HUDEP-2 (cell line): ENCODE results near the gene PODN.

Experiments used
- DNase-seq, 76 experiments: peaks; one replicate each; lab custom pipeline; 2025; ENCODE audit not compliant: unreplicated experiment in 76 of 76; lab: John Stamatoyannopoulos, UW

The PODN gene

DNA sequence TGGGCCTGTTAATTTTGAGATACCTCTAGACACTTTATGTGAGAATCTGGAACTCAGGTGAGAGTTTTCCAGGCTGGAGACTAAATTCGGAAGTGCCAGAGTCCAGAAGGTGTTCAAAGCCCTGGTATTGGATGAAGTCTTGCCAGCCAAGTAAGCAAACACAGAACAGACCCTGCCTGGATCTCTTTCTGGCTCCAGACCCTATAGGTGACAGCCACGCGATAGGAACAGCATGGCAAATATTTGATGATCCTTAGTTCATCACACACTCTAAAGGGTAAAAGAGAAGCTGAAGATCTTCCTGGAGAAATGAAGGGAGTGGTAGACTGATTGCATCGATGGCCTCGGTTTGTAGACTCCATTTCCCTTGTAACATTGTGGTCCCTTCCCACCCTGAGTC, 49.7 kb downstream of the PODN start:
- no peak for DNase-seq

DNA sequence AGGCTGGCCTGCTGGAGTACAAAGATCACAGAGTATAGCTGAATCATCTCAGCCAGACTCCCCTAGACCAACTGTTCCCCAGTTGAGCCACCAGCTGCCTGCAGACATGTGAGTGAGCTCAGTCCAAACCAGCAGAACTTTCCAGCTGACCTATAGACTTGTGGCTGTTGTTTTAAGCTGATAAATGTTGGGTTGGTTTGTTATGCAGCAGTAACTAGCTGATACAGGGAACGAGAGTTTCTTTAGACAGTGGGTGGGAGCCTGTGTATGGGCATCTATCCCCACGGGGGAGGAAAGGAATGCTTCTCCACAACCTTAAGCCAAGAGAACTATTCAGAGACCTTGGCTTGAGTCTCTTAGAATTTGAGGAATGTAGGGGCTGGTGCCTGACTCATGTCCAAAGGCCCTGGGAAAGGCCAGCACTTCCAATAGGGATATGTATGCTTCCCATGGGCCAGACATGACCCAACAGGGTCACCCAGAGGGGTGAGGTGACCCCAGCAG, 50.3 kb downstream of the PODN start:
- DNase-seq = no peak

DNA sequence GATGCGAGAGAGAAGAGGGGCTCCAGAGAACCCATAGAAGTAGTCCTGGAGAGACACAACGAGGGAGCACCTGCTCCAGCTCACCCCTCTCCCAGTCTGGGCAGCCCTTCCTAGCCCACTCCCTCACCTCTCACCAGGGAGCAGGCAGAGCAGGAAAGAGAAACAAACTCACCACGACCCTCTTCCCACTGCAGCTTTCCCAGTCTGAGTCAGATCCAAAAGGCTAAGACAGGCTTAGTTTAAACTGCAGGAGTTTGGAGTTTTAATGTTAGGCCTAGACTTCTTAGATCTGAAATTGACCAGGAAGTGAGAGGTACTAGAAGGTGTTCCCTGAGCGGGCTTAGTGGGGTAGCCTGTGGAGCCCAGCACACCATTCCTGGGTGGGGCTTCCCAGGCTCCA, 50.8 kb downstream of the PODN start:
- no peak for DNase-seq

DNA sequence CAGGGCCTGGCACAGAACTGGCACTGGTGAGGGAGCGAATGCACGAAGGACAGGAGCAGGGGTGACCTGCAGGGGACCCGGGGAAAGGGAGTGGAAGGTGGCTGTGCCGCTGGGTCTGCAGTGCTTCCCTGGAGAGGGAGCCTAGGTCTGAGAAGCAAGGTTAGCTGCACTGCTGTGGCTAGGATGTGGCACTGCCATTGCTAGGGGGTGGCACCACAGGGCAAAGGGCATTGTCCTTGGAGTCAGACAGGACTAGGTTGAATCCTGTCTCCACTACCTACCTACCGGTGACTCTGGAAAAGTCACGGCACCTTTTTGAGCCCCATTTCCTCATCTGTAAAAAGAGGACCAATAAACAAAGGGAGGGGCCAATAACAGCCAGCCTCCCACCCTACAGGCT, 52.1 kb downstream of the PODN start:
- DNase-seq = no peak

DNA sequence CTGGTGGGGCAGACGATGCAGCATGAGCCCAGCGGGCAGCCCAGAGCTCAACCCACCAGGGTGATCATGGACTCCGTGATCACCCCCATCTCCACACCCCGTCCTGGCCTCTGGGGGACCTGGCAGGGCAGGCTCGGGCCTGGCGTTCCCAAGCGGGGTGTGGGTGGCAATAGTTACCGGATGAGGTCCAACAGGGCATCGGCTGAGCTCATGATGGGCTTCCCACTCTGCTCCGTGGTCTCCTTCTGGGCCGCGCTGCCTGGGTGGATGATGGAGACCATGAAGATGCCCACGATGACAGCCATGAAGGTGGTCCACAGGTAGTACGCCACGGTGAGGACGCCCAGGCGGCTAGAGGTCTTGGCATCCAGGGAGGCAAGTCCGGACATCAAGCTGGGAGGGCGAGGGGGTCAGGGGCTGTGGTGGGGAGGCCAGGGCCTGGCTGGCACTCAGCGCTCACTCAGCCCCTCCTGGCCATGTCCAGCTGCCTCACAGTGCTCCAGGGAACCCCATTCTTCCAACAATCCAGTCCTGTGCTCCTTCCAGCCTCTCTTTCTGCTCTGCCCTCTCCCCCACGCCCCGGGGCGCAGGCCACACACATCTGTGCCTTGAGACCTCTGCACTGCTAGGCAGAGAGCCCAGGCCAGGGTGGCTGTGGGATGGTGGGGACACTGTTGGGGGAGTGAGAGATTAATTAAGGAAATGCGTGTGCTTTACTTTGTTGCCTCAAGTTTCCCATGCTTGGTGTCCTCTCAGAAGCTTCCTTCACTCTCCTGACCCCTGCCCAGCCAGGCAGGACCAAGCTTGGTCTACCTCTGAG, 52.8 kb downstream of the PODN start:
- DNase-seq = no peak

DNA sequence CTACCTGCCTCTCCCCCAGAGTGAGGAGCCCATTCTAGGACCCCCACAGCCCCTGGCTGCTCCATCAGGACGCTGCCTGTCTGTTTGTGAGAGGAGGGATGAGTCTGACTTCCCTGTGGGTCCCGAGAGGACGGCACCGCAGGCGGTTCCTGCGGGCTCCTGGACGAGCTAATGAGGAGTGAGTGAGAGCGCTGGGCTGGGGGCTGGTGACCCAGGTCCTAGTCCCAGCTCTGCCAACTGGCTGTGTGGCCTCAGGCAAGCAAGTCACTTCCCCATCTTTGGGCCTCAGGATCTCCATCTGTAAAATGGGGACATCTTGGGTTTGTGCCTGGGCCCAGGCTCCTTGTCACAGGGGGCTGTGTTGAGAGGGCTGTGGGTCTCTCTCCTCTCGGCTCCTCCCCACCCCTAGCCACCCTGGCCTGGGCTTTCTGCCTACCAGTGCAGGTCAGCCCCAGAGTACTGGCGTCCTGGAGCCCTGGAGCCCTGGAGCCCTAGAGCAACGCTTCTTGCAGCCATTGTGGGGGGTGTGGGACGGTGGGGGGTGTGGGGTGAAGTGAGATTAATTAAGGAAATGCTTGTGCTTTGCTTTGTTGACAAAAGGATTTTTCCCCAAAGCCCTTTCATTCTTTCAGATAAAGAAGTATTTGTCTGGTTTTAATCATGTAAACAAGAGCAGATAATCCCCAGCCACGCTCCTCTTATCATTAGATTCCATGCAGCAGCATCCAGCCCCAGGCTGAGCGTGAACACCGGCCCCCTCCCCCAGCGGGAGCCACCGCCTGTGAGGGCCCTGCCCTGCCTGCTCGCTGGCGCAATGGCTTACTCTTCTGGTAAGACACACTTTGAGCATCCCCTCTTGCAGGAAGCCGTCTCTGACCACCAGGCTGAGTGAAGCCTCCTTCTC, 53.6 kb downstream of the PODN start:
- peak in 4 of 76 experiments; percentile 2 to 25 (median 8) for DNase-seq

DNA sequence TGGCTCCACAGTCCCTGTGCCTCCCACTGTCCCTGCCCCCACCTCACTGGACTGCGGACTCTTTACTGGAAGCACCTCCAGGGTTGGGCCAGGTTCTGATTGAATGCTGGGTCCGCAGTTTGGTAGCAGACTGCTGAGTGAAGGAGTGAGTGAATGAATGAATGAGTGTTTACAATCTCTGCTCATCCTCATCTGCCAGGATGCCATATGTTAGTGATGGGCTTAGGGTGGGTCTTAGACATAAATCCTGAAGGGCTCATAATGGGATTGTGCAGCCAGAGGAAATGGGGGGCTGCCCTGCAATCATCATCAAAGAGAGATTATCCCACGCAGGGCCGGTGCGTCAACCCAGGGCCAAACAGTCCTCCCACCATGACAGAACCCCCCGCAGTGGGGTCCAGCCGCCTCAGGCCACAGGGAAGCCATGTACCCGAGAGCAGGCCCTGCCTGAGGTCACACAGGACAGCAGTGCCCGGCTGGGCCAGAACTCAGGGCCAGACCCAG, 54.3 kb downstream of the PODN start:
- no peak for DNase-seq

DNA sequence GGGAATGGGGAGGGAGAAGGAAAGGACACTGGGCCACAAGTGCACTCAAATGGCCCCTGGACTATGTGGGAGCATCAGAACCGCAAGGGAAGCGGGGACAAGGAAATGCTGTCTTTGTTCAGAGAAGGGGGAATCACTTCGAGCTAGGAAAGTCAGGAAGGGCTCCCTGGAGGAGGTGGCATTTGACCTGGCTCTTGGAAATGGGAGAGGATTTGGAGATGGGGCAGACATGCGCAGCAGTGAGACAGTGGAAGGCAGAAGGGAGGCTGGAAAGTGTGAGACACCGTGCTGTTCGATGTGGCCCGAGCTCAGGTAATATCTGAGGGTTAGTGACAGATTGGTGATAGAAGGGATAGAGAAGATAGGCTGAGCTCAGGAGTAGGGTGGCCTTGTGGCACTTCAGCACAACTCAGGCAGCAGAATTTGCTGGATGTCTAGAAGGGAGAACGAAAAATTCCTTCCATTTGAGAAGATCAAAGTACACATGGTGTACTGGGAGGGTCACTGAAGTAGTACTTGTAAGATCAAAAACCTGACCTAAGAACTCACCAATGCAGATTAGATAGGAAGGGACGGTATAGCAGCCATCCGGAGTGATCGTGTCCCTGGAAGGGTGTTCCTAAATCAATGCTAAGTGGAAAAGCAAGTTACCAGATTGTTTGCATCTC, 55.1 kb downstream of the PODN start:
- no peak for DNase-seq

DNA sequence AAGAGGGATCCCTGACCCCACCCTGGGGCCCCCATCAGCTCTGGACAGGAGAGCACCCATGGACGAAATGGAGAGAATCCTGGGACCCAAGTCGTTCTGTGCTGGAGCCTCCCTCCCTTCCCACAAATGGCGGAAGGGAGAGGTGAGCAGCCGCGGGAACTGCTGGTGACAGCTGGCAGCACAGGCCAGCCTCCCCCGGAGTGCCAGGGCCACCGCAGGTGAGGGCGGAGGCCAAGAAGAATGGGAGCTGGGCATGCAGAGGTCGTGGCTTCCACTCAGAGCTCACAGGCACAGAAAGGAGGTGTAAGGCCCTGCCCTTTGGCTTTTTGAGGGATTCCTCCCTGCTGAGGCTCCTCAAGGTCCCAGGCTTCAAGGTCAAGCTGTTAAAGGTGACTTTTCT, 55.8 kb downstream of the PODN start:
- no peak for DNase-seq

DNA sequence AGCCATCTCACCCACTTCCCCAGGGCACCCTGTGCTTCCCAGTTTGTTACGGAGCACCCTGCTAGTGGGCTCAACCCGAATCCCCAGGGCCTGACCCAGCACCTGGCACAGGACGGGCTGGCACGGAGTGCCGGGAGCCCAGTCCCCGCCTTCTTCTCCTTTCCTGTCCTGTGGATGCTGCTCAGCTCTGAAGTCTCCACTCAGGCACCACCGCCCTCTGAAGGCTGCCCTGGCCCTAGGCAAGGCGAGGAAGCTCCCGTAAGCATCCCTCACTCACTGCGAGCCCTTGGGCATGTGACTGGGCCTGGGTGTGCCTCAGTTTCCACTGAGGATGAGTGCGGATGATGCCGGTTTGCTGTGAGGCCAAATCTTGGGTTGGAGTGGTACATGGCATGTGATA, 58.6 kb downstream of the PODN start:
- no peak for DNase-seq

DNA sequence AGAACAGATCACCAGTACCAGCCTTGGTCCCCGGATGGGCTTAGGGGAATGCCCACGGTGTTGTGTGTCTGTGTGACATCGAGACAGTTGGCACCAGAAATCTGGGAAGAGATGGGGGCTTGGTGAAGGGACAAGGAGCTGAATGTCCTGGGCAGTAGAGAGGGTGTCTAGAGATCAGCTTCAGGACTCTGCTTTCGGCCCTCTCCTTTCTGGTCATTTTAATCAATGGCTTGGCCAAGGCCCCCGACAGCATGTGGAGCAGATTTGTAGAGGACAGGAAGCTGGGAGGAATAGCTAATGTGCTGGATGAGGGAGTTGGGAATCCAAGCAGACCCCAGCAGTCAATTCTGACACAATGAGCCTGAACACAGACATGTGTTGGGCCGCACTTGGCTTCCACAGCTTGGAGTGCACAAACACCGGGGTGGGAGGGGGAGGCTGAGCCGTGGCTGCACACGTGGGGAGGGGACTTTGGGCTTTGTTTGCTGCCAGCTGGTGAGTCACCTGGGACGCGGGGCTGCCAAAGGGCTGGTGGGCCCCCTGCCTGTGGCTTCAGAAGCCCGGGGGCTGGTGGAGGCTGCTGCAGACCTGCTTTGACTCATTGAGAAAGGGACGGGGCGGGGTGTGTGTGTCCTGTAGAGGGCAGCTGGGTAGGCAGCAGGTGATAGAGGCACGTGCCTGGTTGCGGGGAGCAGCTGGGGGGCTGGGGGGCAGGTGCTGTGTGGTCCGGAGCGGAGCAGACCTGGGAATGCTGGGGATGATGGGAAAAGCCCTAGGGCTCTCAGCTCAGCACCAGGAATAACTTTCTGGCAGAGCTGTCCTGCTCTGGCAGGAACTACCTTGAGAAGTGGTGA, 59.5 kb downstream of the PODN start:
- no peak for DNase-seq

DNA sequence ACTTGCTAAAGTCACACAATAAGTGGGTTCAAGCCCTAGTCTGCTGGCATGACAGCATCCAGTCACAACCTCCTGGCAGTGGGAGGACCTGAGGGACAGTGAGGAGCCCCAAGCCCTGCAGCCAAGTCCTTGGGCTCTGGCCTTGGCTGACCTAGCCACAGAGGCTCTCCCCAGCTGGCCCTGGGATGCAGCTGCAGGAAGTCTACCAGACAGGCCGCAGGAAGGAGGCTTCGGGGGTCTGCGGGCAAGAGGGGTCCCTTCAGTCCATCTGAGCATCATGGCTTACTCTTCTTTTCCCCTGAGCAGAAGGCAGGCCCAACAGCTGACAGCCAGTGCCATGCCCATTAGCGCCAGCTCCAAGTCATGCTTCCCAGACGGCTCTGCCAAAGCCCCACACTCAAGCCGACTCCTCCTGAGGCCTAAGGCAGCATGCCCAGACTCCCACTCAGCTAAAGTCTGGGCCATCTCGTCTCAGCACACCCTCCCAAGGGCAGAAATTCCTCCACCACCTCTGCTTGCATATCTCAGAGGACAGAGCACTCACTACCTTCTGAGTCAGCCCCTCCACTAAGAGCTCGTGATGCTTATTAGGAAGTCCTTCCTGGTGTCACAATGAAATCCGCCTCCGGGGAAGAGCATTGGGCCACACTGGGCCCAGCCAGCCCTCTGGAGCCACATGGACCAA, 60.3 kb downstream of the PODN start:
- no peak for DNase-seq

DNA sequence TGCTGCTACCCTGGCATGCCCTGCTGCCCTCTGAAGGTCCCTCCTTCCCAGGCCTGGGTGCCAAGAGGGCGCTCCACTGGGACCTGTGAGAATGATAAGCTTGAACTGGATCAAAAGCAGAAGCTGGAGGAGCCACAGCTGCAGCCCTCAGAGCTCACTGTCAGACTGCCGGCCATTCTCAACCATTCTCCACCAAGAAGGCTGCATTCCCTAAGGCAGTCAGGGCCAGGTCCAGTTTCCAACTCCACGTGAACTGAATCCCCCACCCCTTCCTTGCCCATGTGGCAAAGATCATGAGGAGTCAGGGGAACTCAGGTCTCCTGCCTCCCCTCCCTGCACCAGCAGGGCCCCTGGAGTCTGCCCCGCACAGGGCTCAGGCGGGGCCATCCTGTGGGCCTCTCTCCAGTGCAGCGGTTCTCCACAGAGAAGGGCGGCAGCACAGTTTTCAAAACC, 61.0 kb downstream of the PODN start:
- DNase-seq = no peak

DNA sequence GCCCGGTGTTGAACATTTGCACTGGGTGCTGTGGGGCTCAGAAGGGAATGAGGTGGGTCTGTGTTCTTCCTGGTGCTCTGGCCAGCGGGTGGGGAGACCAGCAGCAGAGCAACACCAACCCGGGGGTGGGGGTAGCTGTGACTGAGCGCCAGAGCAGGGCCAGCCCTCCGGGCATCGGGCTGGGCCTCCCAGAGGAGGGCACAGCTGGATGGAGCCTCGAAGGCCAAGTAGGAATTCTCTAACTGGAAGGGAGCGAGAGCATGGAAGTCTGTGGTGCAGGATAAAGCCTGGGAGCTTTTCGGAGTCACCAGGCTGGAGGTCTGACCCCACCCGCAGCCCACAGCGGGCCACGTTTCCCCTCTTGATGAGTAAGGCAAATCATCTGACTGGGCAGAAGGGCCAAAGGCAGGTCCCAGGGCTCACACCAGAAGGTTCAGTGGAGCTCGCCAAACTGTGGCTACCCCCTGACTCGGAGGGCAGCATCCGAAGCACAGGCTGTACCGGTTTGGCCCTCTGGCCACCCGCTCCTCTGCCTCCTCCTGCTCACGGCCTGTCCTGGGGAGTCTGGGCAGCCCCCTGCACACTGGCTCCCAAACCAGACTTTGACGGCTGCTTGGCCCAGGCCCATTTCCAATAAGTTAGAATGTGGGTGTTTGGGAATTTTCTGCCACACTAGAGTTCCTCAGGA, 61.6 kb downstream of the PODN start:
- no peak for DNase-seq

DNA sequence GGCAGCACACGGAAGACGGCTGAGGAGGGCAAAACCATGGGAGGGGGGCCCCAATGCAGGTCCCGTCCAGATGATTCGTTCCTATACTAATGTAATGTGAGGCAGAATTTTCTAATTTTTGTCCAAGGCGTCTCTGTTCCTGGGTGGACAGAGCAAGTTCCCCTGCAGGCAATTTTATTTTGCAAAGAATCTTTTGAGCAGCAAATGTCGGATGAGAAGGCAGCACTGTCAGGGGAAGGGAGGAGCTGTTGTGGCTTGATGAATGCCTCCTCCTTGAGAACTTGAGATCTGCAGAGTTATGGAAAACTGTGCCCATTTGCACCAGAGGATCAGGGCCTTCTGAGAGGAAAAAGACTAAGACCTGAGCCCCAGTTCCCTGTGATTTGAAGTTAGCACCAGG, 63.1 kb downstream of the PODN start:
- DNase-seq = no peak

DNA sequence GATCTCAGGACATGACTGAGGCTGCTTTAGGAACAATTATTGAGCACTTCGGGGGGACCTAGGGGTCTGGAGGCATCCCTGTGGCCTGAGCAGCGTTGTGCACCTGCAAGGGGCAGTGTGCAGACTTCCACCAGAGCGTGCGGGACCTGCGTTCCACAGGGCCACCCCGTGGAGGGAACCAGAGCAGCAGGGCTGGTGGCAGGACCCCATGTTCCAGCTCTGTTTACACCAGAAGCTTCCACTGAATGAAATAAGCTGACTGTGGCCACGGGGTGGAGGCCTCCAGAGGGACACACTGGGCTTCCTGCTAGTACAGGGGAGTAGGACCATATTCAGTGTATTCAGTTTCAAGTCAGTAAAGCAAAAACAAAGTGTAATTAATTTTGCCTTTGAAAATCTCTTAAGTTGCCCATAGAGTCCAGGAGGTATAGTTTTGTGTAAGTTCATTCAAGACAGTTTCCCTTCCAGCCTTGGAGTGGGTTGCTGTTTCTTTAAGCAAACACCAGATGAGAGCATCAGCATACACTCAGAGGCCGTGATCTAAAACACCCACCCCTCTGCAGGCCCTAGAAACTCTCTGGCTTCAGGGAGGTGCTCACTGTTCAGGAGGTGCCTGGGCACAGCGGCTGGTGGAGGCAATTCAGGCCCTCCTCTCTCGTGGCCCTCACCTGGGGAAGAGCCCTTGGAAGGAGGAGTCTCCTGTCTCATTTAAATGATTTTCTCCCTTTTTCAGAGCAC, 63.8 kb downstream of the PODN start:
- no peak for DNase-seq

DNA sequence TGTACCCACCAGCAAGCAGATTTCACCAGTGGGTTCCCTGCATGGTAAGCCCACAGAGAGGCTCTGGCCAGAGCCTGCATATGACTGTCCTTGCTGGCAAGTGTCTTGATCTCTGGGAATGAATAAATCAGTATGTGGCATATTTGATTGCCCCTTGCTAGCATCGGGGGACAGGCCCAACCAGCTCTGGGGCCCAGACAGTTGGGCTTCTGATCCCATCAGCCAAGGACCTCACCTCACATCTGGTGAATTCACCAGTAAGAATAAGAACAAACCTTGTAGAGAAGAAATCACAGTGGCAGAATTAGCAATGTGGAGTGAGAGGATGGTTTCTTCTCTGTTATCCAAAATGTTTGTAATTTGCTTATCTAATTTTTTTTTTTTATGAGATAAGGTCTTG, 64.5 kb downstream of the PODN start:
- DNase-seq = no peak

DNA sequence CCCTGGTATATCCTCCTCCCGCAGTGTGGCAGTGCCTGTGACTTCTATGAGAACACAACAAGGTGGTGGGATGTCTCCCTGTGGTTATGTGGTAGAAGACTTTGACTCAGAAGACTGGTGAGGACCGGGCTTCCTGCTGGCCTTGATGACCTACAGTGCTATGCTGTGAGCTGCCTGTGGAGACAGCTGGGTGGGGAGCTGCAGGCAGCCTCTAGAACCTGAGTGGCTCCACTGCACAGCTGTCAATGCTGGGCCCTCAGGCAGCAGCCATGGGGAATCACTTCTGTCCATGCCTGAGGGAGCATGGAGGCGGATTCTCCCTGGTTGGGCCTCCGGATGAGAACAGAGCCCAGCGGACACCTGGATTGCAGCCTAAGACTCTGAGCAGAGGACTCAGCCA, 65.5 kb downstream of the PODN start:
- DNase-seq = no peak
